ENCODE results near the gene TFAP2C.

DNA sequence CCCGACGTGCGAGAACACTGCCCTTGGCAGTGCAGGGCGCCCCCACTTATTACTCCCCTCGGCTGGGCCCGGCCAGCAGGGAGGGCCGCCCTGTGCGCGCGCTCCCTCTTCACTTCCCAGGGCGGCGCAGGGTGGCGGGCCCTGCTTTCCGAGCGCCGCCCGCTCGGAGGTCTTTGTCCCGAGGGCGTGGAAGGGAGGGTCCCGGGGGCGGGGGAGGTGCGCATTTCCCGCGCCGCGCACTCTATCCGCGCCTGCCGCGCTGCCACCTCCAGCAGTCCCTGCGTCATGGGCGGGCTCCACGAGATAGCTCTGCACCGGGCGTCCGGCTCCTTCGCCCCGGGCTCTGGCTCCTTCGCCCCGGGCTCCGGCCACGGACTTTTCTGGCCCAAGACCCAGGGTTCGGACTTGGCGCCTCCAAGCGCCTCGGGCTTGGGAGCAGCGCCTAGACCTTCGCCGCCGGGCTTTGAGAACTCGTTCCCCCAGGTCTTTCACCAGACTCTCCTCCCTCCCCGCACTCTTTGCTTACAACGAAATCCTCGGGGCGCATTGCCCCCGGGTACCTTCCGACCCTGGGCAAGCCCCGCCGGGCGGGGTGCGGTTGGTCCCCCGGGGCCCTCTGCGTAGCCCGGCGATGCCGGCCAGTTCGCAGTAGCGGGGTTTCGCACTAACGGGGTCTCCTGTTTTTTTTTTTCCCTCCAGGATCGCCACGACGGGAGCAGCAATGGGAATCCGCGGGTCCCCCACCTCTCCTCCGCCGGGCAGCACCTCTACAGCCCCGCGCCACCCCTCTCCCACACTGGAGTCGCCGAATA lies 1.6 kb downstream of the TFAP2C start:
- TF ChIP-seq POLR2A (IDR thresholded peaks at IDR 0.05) = no peak
- TF ChIP-seq, protein P1, sequence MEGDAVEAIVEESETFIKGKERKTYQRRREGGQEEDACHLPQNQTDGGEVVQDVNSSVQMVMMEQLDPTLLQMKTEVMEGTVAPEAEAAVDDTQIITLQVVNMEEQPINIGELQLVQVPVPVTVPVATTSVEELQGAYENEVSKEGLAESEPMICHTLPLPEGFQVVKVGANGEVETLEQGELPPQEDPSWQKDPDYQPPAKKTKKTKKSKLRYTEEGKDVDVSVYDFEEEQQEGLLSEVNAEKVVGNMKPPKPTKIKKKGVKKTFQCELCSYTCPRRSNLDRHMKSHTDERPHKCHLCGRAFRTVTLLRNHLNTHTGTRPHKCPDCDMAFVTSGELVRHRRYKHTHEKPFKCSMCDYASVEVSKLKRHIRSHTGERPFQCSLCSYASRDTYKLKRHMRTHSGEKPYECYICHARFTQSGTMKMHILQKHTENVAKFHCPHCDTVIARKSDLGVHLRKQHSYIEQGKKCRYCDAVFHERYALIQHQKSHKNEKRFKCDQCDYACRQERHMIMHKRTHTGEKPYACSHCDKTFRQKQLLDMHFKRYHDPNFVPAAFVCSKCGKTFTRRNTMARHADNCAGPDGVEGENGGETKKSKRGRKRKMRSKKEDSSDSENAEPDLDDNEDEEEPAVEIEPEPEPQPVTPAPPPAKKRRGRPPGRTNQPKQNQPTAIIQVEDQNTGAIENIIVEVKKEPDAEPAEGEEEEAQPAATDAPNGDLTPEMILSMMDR (IDR thresholded peaks at IDR 0.05) = no peak

All from prostate gland (tissue), 2 donors.